OCI-LY1 (cell line): Measurements from ENCODE around the gene LENG1.

ENCODE experiments used
- EZH2 ChIP-seq: fragments of 200-600 bp; sonication (generic), shearing (Covaris generic); IDR thresholded peaks from 2 replicates; pipeline ENCODE4 v1.8.0; 2017; ENCODE audit warnings: borderline replicate concordance, mixed run types, mild to moderate bottlenecking, antibody characterized with exemption, low read length, moderate library complexity, mixed read lengths
- TF ChIP-seq, protein P1 (sequence below): fragments of 200-600 bp; sonication (generic), shearing (Covaris generic); IDR thresholded peaks from 2 replicates; pipeline ENCODE4 v1.5.1; 2017; ENCODE audit warnings: mild to moderate bottlenecking, antibody characterized with exemption, low read length, moderate library complexity, mixed read lengths

DNA sequence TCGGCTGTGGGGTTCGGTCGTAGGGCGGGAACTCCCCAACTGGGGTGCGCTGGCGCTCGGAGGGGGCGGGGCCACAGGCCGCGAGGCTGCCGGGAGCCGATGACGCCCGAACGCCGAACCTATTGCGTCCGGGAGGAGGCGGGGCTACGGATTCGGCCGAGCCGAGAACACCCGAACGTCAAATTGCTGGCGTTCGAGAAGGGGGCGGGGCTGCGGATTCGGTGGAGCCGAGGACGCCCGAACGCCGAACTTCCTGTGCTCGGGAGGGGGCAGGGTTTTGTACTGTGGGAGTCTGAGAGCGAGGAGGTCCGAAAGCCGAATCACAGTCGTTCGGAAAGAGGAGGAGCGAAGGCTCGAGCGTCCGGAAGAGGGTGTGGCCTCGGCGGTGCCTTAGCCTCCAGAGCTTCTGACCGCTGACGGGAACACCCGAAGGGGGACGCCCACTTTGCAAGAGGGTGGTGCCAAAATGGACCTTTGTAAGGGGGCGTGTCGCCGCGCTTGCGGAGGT is 31.0 kb upstream of the LENG1 start:
- TF ChIP-seq, protein P1, sequence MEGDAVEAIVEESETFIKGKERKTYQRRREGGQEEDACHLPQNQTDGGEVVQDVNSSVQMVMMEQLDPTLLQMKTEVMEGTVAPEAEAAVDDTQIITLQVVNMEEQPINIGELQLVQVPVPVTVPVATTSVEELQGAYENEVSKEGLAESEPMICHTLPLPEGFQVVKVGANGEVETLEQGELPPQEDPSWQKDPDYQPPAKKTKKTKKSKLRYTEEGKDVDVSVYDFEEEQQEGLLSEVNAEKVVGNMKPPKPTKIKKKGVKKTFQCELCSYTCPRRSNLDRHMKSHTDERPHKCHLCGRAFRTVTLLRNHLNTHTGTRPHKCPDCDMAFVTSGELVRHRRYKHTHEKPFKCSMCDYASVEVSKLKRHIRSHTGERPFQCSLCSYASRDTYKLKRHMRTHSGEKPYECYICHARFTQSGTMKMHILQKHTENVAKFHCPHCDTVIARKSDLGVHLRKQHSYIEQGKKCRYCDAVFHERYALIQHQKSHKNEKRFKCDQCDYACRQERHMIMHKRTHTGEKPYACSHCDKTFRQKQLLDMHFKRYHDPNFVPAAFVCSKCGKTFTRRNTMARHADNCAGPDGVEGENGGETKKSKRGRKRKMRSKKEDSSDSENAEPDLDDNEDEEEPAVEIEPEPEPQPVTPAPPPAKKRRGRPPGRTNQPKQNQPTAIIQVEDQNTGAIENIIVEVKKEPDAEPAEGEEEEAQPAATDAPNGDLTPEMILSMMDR, result no peak
- no peak for TF ChIP-seq EZH2
